Type B pancreatic cell (in vitro differentiated cells): ENCODE measurements around the gene ECEL1. TPM values are rescaled to one million over a fixed set of nuclear protein-coding genes. Genes with fewer than 3 reads are reported as not detected.

Experiments used
- DNase-seq: peaks from one replicate; pipeline ENCODE4 v3.0.0; 2021; ENCODE audit warnings: mixed read lengths; ENCODE audit not compliant: unreplicated experiment; ENCODE audit errors: extremely low spot score
- H3K27ac Mint-ChIP-seq: 2 replicates; pipeline ENCODE4 v1.8.0; 2021; ENCODE audit warnings: mild to moderate bottlenecking, mixed read lengths
- H3K27me3 Mint-ChIP-seq: 2 replicates; pipeline ENCODE4 v1.8.0; 2021; ENCODE audit warnings: mixed read lengths
- H3K36me3 Mint-ChIP-seq: 2 replicates; pipeline ENCODE4 v1.8.0; 2021; ENCODE audit warnings: mixed read lengths
- H3K4me1 Mint-ChIP-seq: one replicate; pipeline ENCODE4 v1.8.0; 2021; ENCODE audit warnings: mixed read lengths; ENCODE audit not compliant: unreplicated experiment
- H3K4me3 Mint-ChIP-seq: 2 replicates; pipeline ENCODE4 v1.8.0; 2021; ENCODE audit warnings: mild to moderate bottlenecking, mixed read lengths
- H3K9me3 Mint-ChIP-seq: 2 replicates; pipeline ENCODE4 v1.8.0; 2021; ENCODE audit warnings: mixed read lengths
- total RNA-seq: library from RNA; stranded (reverse); gene quantifications from 2 replicates; pipeline ENCODE4 v1.2.1, GENCODE V29; 2021; ENCODE audit warnings: low replicate concordance
- TF ChIP-seq, protein P1 (sequence below): fragments of 200-600 bp; sonication (generic); conservative IDR thresholded peaks from 2 replicates; pipeline ENCODE4 v1.5.0; 2021; ENCODE audit warnings: antibody characterized with exemption, mild to moderate bottlenecking

Gene ECEL1
- total RNA-seq, 1 donor from 2014 or later, result 7.8 TPM

DNA sequence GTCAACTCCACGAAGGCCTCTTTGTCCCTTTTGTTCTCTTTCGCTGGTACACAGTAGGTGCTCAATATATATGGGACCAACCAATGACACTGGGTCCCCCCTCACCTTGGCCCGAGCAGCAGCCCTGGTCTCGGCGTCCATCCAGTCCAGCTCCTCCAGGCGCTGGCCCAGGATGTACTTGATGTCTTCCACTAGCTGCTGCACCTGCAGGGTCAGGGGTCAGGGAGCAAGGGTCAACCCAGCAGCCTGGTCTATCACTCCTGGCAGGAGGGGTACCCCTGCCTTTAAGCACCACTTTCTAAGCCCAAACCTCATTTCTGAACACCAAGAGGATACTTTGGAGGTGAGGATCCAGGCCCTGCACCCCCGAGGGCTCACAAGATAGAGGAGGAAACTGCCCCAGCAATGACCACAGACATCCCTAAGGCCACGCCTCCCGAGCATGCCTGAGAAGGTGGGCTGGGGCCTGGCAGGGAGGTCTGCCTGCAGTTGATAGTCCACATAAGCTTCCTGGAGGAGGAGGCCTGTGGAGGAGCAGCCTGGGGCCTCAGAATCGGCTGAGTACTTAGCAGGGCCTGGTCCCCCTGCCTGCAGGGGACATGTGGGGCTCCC is 4.2 kb downstream of the ECEL1 start:
- H3K27me3 Mint-ChIP-seq, result peaks cover 51% of the 10 kb centered on the region
- no peaks in the 10 kb centered on the region for H3K9me3 Mint-ChIP-seq
- DNase-seq, result no peak
- H3K36me3 Mint-ChIP-seq, result no peaks in the 10 kb centered on the region
- H3K4me1 Mint-ChIP-seq, result no peaks in the 10 kb centered on the region
- no peak overlapping the region for H3K27ac Mint-ChIP-seq
- TF ChIP-seq, protein P1, sequence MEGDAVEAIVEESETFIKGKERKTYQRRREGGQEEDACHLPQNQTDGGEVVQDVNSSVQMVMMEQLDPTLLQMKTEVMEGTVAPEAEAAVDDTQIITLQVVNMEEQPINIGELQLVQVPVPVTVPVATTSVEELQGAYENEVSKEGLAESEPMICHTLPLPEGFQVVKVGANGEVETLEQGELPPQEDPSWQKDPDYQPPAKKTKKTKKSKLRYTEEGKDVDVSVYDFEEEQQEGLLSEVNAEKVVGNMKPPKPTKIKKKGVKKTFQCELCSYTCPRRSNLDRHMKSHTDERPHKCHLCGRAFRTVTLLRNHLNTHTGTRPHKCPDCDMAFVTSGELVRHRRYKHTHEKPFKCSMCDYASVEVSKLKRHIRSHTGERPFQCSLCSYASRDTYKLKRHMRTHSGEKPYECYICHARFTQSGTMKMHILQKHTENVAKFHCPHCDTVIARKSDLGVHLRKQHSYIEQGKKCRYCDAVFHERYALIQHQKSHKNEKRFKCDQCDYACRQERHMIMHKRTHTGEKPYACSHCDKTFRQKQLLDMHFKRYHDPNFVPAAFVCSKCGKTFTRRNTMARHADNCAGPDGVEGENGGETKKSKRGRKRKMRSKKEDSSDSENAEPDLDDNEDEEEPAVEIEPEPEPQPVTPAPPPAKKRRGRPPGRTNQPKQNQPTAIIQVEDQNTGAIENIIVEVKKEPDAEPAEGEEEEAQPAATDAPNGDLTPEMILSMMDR, result no peak
- no peak overlapping the region for H3K4me3 Mint-ChIP-seq

- DNase-seq, result no peak
- Mint-ChIP-seq H3K36me3 (no peaks in the 10 kb centered on the region), H3K27me3 (peaks cover 47% of the 10 kb centered on the region), H3K9me3 (no peaks in the 10 kb centered on the region), H3K27ac (no peak overlapping the region), H3K4me1 (no peaks in the 10 kb centered on the region), H3K4me3 (no peak overlapping the region)
- TF ChIP-seq, protein P1, result no peak
These were observed 5.1 kb downstream of the ECEL1 start for GRCh38 chr2:232482301-232483238.

GRCh38 chr2:232481322-232482140 is 6.1 kb downstream of the ECEL1 start:
- Mint-ChIP-seq H3K4me3 (no peak overlapping the region), H3K36me3 (no peaks in the 10 kb centered on the region), H3K27ac (no peak overlapping the region), H3K27me3 (peaks cover 44% of the 10 kb centered on the region), H3K9me3 (no peaks in the 10 kb centered on the region), H3K4me1 (no peaks in the 10 kb centered on the region)
- TF ChIP-seq, protein P1, result no peak
- DNase-seq, result no peak

- peaks cover 46% of the 10 kb centered on the region for H3K27me3 Mint-ChIP-seq
- no peaks in the 10 kb centered on the region for H3K4me1 Mint-ChIP-seq
These were observed 7.1 kb downstream of the ECEL1 start for GRCh38 chr2:232480201-232481190.

More at GRCh38 chr2:232480201-232481190, 7.1 kb downstream of the ECEL1 start:
- no peaks in the 10 kb centered on the region for H3K36me3 Mint-ChIP-seq
- TF ChIP-seq, protein P1, result no peak
- no peak for DNase-seq
- H3K9me3 Mint-ChIP-seq, result no peaks in the 10 kb centered on the region
- H3K4me3 Mint-ChIP-seq, result no peak overlapping the region
- H3K27ac Mint-ChIP-seq, result no peak overlapping the region
